HG02981 (cell line): ENCODE results near the gene ICAM2.
"Not testable (repeated sequence)": the region's sequence is repeated elsewhere in the genome, so short reads cannot be mapped to it uniquely, and the experiment has no call there.

Source experiments
- ATAC-seq: cut with Tn5 transposase; IDR thresholded peaks from one replicate; pipeline ENCODE4 v1.9.1; 2021; ENCODE audit warnings: mild to moderate bottlenecking, moderate library complexity; ENCODE audit not compliant: unreplicated experiment

ICAM2 gene

DNA sequence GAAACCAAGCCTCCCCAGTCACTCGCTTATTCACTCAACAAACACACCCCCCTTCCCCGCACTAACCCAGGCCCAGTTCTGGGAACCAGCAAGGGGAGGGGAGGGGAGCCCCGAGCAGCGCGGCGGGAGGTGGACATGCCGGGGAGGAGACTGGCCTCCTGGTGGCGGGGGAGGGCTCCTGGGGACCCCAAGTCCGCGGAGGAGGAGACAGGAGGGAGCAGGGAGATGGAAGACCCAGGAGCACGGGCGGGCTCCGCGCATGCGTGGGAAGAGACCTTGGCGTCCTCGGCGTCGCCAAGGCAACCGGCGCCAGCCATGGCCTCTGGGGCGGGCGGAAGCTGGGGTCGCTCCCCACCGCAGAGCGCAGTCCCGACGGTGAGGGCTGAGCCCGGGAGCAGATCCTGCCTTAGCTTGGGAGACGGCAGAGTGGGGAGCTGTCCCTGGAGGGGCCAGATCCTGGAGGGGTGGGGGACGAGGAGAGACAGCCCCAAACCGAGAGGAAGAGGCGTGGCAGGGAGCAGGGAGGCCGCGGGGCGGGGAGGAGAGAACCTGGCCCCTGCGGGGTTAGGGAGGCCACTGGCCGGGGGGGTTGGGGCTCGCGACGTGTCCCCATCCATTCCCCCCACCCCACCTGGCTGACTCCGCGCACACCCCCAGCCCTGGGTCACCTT lies 22.2 kb downstream of the ICAM2 start, which contains the start of gene PRR29:
Gene PRR29, plus strand, starts transcription at position 302 of the 671 bp plus-strand sequence. Its CDS starts 14 bp downstream, at position 316.
- peak; percentile 65 for ATAC-seq

GRCh38 chr17:63997341-63998048 lies 22.9 kb downstream of the ICAM2 start:
- ATAC-seq = no peak

GRCh38 chr17:63996430-63997182 lies 23.8 kb downstream of the ICAM2 start:
- no peak for ATAC-seq

DNA sequence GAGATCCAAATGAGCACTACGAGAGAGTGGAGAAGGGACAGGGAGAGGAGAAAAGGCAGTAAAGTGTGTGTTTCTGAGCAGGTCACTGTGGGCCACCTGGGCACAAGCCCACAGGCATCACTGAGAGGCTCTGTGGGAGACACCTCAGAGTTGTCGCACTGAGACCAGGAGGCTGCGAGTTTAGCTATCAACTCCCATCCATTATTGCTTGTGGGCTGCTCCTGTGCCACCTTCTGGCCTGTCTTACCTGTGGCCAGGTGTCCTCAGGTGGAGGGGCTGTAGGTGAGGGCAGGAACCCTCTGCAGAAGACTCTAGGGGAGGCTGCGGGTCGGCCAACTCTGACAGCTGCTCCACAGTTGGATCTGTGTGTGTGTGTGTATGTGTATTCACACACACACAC lies 24.8 kb downstream of the ICAM2 start:
- no peak for ATAC-seq

GRCh38 chr17:63993368-63993985 lies 27.0 kb downstream of the ICAM2 start:
- no peak for ATAC-seq

GRCh38 chr17:63991611-63992010 lies 28.8 kb downstream of the ICAM2 start:
- no peak for ATAC-seq

- ATAC-seq = no peak
These were observed 30.6 kb downstream of the ICAM2 start for GRCh38 chr17:63989622-63990345.

DNA sequence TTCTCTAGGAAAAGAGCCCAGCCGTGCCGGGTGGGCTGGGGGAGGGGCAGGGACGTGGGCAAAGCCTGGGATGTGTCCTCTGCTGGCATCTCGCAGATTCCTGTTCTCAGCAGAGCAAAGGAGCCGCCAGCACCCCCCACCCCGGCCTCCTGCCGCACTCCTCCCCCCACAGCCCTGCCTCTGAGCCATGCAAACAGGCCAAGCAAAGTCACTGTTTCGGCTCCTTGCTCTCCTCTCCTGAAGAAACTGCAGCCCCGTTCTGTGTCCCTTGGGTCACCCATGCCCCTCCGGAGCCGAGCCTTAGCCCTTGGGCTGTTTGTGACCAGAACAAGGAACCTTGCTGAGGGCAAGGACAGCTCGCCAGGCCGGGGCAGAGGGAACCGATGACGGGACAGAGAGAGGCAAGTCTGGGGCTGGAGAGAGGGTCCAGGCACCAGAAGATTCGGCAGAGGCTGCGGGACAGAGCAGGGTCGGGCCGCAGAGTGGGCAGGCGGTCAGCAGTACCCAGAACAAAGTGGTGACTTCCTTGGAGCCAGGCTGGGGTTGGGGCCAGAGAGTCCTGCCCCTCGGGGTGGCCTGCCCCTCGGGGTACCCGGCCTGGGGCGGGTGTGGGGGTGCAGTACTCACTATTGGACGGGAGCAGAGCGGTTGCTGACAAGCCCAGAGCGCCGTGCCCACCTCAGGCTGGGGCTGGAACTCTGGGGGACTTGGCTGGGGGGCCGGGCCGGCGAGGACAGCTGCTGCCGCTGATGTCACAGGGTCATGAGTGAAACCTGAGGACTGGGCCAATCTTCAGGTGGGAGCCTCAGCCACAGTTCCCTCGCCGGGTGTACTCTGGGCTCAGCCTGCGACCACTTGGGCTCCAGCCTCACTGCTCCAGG lies 31.5 kb downstream of the ICAM2 start:
- no peak for ATAC-seq

DNA sequence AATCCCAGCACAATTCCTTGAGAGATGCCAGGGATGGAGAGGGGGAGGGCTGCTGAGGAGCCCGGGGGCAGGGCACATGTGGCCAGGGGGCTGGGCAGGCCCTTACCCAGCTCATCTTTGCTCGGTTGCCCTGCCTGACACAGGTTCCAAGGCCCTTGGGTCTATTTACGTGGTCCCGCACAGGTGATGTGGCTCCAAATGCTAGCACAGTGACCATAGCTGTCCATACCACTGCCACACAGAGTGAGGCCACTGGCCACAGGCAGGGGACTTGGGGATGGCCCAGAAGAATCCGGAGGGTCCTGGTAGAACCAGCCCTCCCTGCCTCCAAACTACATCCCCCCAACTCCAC lies 32.3 kb downstream of the ICAM2 start:
- ATAC-seq = no peak

DNA sequence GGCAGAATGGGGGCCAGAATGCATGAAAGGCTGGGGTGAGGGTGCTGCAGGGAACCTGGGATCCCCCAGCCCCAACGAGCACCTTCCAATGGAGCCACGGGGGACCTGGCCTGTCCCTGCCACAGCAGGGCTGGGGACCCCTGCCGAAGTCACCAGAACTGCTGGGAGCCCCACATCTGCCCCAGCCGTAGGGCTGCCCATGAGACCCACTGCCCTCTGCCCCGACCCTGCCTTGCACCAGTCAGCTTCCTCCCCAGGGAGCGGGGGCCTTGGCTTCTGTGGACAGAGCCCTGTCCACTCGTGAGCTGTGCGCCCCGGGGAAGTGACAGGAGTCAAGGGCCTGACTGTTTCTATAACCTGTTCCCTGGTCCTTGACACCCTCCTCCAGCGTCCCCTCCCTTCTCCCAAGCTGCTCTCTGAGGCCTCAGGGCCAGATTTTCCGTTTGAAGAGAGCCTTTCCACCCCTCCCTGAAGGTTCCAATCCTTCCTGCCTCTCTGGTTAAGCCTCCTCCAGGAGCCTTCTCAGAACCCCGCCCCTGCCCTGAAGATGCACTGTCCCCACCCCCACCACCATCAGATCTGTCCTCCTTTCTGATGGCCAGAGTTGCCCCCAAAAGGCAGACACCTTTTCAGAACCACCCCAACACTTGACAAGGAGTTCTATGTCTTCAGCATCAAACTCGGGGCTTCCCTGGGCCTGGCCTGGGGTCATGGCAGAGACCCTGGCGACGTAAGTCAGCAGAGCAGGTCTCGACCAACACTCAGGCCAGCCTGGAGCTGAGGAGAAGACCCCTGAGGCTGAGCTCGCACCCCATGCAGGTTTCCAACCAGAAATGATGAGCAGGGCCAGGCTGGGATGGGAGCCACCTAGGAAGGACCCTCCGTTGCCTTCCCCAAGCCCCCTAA lies 33.0 kb downstream of the ICAM2 start:
- ATAC-seq = no peak

GRCh38 chr17:63986821-63987220 lies 33.6 kb downstream of the ICAM2 start:
- ATAC-seq = no peak

- no peak for ATAC-seq
These were observed 34.9 kb downstream of the ICAM2 start for GRCh38 chr17:63985387-63986140.

DNA sequence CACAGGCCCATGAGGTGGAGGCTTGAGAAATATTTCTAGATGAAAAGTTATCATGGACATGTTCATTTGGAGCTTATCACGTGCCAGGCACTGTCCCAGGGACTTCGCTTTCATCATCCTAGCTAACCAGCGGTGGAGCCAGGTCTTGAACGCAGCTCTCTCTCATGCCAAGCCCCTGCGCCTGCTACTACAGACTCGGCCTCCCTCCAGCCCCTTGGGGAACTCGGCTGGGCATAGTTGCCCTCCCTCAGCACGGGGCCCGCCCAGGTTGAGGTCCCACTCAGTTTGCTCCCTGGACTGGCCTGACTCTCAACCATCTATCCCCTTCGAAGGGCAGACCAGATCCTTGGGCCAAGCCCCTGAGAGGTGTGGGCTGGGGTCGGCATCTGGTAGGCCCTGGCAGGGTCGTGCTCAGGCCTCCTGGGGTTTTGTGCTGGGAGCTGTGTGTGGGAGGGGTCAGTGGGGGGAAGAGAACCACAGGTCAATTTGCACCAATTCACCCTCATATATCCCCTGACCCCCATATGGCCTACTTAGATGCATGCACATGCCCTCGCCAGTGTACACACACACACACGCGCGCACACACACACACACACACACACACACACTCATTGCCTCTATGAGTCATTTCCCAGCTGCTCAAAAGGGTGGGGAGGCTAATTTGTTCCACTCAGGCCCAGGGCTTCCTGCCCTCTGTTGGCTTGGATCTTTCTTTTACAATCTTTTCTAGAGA lies 35.6 kb downstream of the ICAM2 start:
- no peak for ATAC-seq

- ATAC-seq = no peak
These were observed 36.2 kb downstream of the ICAM2 start for GRCh38 chr17:63984236-63984635.

GRCh38 chr17:63983320-63983719 lies 37.1 kb downstream of the ICAM2 start:
- ATAC-seq = no peak

DNA sequence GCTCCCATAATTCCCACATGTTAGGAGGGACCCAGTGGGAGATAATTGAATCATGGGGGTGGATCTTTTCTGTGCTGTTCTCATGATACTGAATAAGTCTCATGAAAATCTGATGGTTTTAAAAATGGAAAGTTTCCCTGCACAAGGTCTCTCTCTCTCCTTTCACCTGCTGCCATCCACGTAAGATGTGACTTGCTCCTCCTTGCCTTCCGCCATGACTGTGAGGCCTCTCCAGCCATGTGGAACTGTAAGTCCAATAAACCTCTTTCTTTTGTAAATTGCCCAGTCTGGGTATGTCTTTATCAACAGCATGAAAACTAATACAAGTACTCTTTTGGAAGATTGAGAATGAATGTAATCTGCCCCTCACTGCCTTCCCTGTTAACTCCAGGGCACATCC lies 37.8 kb downstream of the ICAM2 start:
- not testable (repeated sequence) for ATAC-seq
